Measurements from ENCODE around the gene ANKRD40.

GRCh38 chr17:50692448-50693035, 15.2 kb downstream of the ANKRD40 start:
- no peak for TF ChIP-seq CTCF (IDR thresholded peaks at IDR 0.05; ENCODE audit: extremely low read depth in 1 of 2, insufficient read depth in 1 of 2, low read depth in 1 of 2, low read length in 2 of 2)
- TF ChIP-seq POLR2A (IDR thresholded peaks at IDR 0.05; ENCODE audit: low read depth, low read length), result no peak
- TF ChIP-seq EZH2 (IDR thresholded peaks at IDR 0.05; ENCODE audit: borderline replicate concordance, low read depth, low read length, severe bottlenecking), result no peak
- no peak for TF ChIP-seq POLR2AphosphoS5 (IDR thresholded peaks at IDR 0.05; ENCODE audit: insufficient read depth, low read depth, low read length)
